Measurements from ENCODE around the gene RALGAPB.

Gene RALGAPB

DNA sequence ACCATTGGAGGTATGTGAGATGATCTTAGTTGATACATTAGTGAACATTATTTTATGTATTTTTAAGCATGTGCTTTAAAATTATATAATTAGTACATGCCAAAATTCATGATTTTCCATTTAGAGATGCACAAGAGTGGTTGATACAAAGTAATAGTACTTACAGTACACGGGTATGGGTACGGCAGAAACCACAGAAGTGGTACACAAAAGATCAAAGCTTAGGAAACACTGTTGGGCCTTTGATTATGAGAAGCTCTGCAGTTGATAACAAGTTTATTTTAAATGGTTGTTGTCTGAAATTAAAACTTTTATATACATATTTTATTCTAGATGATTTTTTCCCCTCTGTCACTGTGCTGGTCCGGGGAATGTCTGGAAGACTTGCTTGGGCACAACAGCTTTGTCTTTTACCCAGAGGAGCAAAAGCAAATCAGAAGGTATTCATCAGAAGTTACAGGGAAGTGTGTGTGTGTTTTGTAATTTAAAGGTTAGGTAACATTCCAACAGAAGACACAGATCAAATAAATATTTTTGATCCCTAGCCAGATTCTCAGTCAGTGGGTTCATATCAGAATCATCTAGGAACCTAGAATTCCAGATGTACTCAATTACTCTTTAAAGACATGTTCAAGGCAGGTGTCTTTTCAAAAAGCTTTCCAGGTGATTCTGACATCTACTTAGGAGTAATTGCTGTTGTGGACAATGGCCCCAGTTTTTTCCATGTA lies 75.9 kb downstream of the RALGAPB start (continued):
- TF ChIP-seq, protein P1, sequence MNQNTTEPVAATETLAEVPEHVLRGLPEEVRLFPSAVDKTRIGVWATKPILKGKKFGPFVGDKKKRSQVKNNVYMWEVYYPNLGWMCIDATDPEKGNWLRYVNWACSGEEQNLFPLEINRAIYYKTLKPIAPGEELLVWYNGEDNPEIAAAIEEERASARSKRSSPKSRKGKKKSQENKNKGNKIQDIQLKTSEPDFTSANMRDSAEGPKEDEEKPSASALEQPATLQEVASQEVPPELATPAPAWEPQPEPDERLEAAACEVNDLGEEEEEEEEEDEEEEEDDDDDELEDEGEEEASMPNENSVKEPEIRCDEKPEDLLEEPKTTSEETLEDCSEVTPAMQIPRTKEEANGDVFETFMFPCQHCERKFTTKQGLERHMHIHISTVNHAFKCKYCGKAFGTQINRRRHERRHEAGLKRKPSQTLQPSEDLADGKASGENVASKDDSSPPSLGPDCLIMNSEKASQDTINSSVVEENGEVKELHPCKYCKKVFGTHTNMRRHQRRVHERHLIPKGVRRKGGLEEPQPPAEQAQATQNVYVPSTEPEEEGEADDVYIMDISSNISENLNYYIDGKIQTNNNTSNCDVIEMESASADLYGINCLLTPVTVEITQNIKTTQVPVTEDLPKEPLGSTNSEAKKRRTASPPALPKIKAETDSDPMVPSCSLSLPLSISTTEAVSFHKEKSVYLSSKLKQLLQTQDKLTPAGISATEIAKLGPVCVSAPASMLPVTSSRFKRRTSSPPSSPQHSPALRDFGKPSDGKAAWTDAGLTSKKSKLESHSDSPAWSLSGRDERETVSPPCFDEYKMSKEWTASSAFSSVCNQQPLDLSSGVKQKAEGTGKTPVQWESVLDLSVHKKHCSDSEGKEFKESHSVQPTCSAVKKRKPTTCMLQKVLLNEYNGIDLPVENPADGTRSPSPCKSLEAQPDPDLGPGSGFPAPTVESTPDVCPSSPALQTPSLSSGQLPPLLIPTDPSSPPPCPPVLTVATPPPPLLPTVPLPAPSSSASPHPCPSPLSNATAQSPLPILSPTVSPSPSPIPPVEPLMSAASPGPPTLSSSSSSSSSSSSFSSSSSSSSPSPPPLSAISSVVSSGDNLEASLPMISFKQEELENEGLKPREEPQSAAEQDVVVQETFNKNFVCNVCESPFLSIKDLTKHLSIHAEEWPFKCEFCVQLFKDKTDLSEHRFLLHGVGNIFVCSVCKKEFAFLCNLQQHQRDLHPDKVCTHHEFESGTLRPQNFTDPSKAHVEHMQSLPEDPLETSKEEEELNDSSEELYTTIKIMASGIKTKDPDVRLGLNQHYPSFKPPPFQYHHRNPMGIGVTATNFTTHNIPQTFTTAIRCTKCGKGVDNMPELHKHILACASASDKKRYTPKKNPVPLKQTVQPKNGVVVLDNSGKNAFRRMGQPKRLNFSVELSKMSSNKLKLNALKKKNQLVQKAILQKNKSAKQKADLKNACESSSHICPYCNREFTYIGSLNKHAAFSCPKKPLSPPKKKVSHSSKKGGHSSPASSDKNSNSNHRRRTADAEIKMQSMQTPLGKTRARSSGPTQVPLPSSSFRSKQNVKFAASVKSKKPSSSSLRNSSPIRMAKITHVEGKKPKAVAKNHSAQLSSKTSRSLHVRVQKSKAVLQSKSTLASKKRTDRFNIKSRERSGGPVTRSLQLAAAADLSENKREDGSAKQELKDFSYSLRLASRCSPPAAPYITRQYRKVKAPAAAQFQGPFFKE (tag by site-specific recombination; IDR thresholded peaks at IDR 0.05; ENCODE audit: borderline replicate concordance) = no peak
- TF ChIP-seq ZNF214 (tag by site-specific recombination; IDR thresholded peaks at IDR 0.05; ENCODE audit: borderline replicate concordance) = no peak

DNA sequence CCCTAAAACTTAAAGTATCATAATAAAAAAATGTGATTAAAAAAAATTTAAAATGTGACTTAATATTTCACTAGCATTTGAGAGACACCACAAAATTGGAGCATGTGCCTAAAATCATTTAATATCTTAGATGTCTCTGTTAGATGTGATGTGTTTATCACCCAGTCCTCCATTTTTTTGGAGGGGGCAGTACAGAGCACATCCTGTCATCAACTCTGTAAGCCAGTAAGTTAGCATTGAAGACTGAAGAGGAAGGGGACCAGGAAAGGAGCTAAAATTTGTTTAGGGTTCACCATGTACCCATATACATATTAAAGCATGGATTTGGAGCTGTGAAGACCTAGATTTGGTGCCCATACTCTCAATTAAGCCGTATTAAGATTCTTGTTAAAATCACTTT lies 77.6 kb downstream of the RALGAPB start:
- ChIA-PET CTCF (interaction anchor here (0.7 to 1.2 kb wide), 5 partner anchors 10 to 60 kb away, joined by 3 to 4 read pairs (median 3); partner anchors contain the start of gene ADIG), POLR2A (no interaction called here)
- no peak overlapping the region for H3K4me3 ChIP-seq (ENCODE audit: low read depth, low read length)
- H3K4me1 ChIP-seq (ENCODE audit: control insufficient read depth, insufficient read depth, low read length) = no peaks in the 10 kb centered on the region
- no peak overlapping the region for H3K27ac ChIP-seq (ENCODE audit: extremely low read depth, low read depth, low read length)
- TF ChIP-seq ZNF202 (tag by site-specific recombination; IDR thresholded peaks at IDR 0.05; ENCODE audit: borderline replicate concordance) = no peak
- TF ChIP-seq, protein P2, sequence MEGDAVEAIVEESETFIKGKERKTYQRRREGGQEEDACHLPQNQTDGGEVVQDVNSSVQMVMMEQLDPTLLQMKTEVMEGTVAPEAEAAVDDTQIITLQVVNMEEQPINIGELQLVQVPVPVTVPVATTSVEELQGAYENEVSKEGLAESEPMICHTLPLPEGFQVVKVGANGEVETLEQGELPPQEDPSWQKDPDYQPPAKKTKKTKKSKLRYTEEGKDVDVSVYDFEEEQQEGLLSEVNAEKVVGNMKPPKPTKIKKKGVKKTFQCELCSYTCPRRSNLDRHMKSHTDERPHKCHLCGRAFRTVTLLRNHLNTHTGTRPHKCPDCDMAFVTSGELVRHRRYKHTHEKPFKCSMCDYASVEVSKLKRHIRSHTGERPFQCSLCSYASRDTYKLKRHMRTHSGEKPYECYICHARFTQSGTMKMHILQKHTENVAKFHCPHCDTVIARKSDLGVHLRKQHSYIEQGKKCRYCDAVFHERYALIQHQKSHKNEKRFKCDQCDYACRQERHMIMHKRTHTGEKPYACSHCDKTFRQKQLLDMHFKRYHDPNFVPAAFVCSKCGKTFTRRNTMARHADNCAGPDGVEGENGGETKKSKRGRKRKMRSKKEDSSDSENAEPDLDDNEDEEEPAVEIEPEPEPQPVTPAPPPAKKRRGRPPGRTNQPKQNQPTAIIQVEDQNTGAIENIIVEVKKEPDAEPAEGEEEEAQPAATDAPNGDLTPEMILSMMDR (tag by site-specific recombination; IDR thresholded peaks at IDR 0.05) = 0 out of 2 replicates have a peak, but pooled peaks have one; percentile 10
- peaks cover 39 to 89% of the 10 kb centered on the region in 2 experiments for H3K36me3 ChIP-seq (ENCODE audit: control insufficient read depth in 2 of 2, insufficient read depth in 1 of 2, low read length in 2 of 2)
- H3K9me3 ChIP-seq (ENCODE audit: control insufficient read depth, insufficient read depth, low read depth, low read length) = no peaks in the 10 kb centered on the region

DNA sequence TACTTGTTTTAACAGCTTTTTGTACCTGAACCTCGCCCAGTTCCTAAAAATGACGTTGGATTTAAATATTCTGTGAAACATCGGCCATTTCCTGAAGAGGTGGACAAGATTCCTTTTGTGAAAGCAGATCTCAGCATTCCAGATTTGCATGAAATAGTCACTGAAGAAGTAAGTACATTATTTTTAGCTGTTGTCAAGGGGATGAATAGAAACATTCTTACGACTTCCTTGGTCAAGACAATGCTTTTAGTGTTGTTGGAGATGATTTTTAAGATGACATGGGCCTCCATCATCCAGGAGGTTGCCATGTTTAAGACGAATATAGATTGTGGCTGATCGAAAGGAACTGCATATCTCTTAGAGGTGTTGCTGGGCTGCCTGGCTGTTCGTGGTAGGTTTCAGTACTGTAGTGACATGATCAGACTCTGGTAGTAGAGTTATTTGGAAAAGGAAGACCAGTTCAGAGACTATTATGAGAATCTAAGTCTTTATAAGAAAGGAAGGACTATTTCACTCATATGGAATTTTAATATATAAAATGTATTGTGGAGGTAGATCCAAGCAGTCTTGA lies 78.5 kb downstream of the RALGAPB start:
- no peak overlapping the region for H3K27ac ChIP-seq (ENCODE audit: extremely low read depth, low read depth, low read length)
- no peak overlapping the region for H3K4me3 ChIP-seq (ENCODE audit: low read depth, low read length)
- TF ChIP-seq ZNF529 (tag by site-specific recombination; IDR thresholded peaks at IDR 0.05; ENCODE audit: insufficient replicate concordance) = no peak
- no peak for TF ChIP-seq KLF16 (tag by site-specific recombination; IDR thresholded peaks at IDR 0.05)
- no peak for TF ChIP-seq ZNF501 (tag by site-specific recombination; IDR thresholded peaks at IDR 0.05)
- TF ChIP-seq ZNF837 (tag by site-specific recombination; IDR thresholded peaks at IDR 0.05) = no peak
- TF ChIP-seq, protein P3, sequence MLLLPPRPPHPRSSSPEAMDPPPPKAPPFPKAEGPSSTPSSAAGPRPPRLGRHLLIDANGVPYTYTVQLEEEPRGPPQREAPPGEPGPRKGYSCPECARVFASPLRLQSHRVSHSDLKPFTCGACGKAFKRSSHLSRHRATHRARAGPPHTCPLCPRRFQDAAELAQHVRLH (tag by site-specific recombination; IDR thresholded peaks at IDR 0.05) = no peak
- TF ChIP-seq ZNF624 (tag by site-specific recombination; IDR thresholded peaks at IDR 0.05) = no peak
- TF ChIP-seq ZBTB8A (tag by site-specific recombination; IDR thresholded peaks at IDR 0.05) = no peak
- no peaks in the 10 kb centered on the region for H3K9me3 ChIP-seq (ENCODE audit: control insufficient read depth, insufficient read depth, low read depth, low read length)
- H3K36me3 ChIP-seq (ENCODE audit: control insufficient read depth in 2 of 2, insufficient read depth in 1 of 2, low read length in 2 of 2) = peaks cover 37 to 86% of the 10 kb centered on the region in 2 experiments
- CTCF ChIA-PET = interaction anchor here (0.8 to 1.2 kb wide), 2 partner anchors 11 to 30 kb away, joined by 3 read pairs; partner anchors contain the start of gene ADIG
- H3K4me1 ChIP-seq (ENCODE audit: control insufficient read depth, insufficient read depth, low read length) = no peaks in the 10 kb centered on the region
- POLR2A ChIA-PET = no interaction called here

Measured in HEK293 (cell line).